Measurements from ENCODE around the gene GSG1L.

Gene GSG1L

DNA sequence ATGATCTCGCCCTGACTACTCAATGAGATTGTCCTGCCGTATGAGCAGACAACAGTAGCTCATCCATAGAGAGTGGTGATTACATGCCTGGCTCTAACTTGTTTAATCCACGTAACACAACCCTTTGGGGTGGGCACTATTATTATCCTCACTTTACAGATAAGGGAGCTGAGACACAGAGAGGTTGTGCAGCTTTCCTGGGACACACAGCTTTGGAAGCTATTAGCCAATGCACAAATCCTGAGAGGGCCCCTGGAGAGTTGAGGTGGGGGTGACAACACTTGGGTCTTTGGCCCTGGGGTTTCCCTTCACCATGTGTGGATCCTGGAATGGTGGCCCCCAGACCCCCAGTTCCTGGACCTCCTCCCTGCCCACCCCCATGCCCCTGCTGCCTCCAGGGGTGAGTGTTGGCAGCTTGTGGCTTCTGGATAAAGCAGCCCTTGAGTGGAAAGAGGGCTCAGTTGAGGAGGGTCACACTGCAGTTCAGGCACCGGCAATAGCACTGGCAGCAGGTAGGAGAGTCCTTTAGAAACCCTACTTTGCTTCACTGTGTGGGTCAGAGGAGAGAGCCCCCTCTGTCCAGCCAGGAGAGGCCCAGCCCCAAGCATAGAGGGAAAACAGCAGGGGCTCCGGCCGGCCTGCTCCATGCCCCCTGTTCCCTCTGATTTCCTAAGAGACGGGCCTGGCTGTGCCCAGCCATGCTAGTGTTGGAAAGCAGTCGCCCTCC, 282.9 kb downstream of the GSG1L start:
- no peak for DNase-seq (ENCODE audit: low read depth)
- TF ChIP-seq POLR2A (IDR thresholded peaks at IDR 0.05; ENCODE audit: extremely low read depth, insufficient read length) (no peak), MAX (IDR thresholded peaks at IDR 0.05; ENCODE audit: low read depth, low read length) (no peak), MYC (IDR thresholded peaks at IDR 0.05; ENCODE audit: low read depth, low read length) (no peak)

DNA sequence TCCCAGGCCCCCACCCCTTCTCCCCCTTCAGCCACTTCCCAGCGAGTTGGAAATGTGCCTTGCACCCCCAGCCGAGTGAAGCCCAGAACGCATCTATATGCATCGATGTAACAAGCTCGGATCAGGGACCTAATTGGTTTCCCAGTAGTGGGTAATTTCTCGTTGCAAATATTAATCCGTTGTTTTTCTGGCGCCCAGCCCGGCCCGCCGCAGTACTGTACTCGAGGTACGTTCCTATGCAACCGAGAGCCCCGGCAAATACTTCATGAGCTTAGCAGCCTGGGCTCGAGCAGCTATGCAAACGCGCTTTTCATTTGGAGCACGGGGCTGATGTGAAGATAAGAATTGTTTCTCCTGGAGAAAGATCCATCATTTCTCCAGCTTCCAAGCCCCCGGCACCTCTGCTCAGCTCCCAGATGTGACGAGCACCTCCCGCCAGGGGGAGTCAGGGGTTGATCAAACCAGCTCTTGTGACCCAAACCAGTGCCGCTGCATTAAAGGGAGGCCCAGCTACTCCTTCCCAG, 283.8 kb downstream of the GSG1L start:
- H3K4me3 ChIP-seq (ENCODE audit: low read depth, low read length), result no peak overlapping the region
- TF ChIP-seq MYC (IDR thresholded peaks at IDR 0.05; ENCODE audit: low read depth, low read length), result no peak
- TF ChIP-seq CTCF (IDR thresholded peaks at IDR 0.05; ENCODE audit: low read depth, low read length), result no peak
- TF ChIP-seq MAX (IDR thresholded peaks at IDR 0.05; ENCODE audit: low read depth, low read length), result no peak
- TF ChIP-seq POLR2A (IDR thresholded peaks at IDR 0.05; ENCODE audit: extremely low read depth, insufficient read length), result no peak
- no peak for DNase-seq (ENCODE audit: low read depth)

More for the DNA sequence above, 282.9 kb downstream of the GSG1L start:
- H3K4me3 ChIP-seq (ENCODE audit: low read depth, low read length), result no peak overlapping the region

DNA sequence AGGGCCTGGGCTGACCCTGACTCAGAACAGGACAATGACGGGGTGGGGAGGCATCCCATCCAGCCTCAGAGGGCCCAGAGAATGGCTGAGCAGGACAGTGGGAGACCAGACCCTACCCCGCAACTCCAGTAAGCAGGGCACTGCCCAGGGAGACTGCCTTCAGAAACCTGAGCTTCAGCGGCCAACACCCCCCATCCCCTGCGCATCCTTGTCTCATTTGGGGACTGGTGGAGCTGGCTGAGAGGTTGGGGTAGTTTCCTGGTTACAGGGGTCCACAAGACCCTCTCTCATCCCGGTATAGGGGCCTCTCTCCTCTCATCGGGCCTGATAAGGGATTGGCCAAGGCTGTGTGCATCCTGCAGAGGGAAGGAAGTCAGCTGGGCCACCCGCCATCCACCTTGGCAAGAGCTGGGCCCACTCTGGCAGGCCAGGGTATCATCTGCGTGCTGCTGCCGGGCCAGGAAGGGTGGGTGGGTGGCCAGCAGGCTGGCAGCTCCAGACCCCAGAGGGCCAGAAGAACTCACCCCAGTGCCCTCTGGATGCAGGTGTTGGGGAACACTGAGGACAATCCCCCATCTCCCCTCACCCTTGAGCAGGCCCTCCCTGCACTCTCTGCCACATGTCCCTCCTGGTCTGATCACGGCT, 284.5 kb downstream of the GSG1L start:
- no peak overlapping the region for H3K4me3 ChIP-seq (ENCODE audit: low read depth, low read length)
- TF ChIP-seq CTCF (IDR thresholded peaks at IDR 0.05; ENCODE audit: low read depth, low read length) (no peak), MAX (IDR thresholded peaks at IDR 0.05; ENCODE audit: low read depth, low read length) (no peak), MYC (IDR thresholded peaks at IDR 0.05; ENCODE audit: low read depth, low read length) (no peak), POLR2A (IDR thresholded peaks at IDR 0.05; ENCODE audit: extremely low read depth, insufficient read length) (no peak)

DNA sequence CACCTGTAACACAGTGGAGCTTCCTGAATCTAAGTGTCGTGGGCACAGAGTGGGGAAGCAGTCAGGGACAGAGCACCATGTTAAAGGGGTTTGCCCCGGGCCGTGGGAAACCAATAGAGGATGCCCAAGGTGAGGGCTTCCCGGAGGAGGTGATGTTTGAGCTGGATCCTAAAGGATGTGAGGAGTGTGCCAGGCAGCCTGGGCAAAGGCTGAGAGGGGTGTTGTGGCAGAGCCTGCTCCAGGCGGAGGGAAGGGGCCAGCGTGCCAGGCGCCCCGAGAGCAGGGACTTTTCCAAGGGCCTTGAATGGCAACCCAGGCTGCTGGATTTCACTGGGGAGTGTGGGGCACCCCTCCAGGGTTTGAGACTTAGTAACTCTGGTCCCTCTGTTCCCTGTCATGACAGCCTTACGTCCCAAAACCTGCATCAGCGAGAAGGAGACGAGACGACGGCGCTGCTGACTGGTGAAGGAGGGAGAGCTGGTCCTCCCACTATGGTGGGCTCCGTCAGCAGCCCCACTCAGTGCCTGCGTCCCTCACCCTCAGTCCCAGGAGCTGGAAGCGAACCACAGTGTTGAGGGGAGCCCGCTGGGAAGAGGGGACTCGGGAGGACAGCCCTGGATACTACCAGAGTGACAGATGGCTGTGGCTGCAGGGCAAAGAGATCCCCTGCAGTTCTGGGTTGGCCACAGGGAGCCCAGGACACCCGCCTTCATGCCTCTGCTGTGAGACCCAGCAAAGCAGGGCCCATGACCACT, 285.2 kb downstream of the GSG1L start:
- no peak for TF ChIP-seq MYC (IDR thresholded peaks at IDR 0.05; ENCODE audit: low read depth, low read length)
- no peak for TF ChIP-seq MAX (IDR thresholded peaks at IDR 0.05; ENCODE audit: low read depth, low read length)
- TF ChIP-seq POLR2A (IDR thresholded peaks at IDR 0.05; ENCODE audit: extremely low read depth, insufficient read length), result no peak
- no peak for TF ChIP-seq CTCF (IDR thresholded peaks at IDR 0.05; ENCODE audit: low read depth, low read length)
- H3K4me3 ChIP-seq (ENCODE audit: low read depth, low read length), result no peak overlapping the region
- no peak for DNase-seq (ENCODE audit: low read depth)

More for the DNA sequence above, 284.5 kb downstream of the GSG1L start:
- DNase-seq (ENCODE audit: low read depth), result no peak

GRCh38 chr16:27777527-27777926, 286.0 kb downstream of the GSG1L start:
- no peak overlapping the region for H3K4me3 ChIP-seq (ENCODE audit: low read depth, low read length)
- DNase-seq (ENCODE audit: low read depth), result no peak
- TF ChIP-seq POLR2A (IDR thresholded peaks at IDR 0.05; ENCODE audit: extremely low read depth, insufficient read length) (no peak), MYC (IDR thresholded peaks at IDR 0.05; ENCODE audit: low read depth, low read length) (no peak), MAX (IDR thresholded peaks at IDR 0.05; ENCODE audit: low read depth, low read length) (no peak), CTCF (IDR thresholded peaks at IDR 0.05; ENCODE audit: low read depth, low read length) (no peak)

Data from NB4 (cell line).